Upper lobe of left lung (tissue), 4 donors: ENCODE measurements around the gene ZCCHC12.

ENCODE experiments used
- CTCF ChIP-seq, 6 experiments: fragments of 450-650 bp in 4 of 6; fragments of 200-600 bp in 2 of 6; sonication (generic) in 2 of 6; IDR thresholded peaks; one replicate each; pipeline ENCODE4 v1.5.1; 2016 to 2019; ENCODE audit warnings: antibody characterized with exemption in 6 of 6
- EP300 ChIP-seq, 4 donors: sonication (generic); formaldehyde crosslinking; IDR thresholded peaks; one replicate each; pipeline ENCODE4 v1.5.1; 2017; ENCODE audit warnings: antibody characterized with exemption in 4 of 4, control low read depth in 2 of 4
- POLR2A ChIP-seq, 4 donors: fragments of 450-650 bp; IDR thresholded peaks; one replicate each; pipeline ENCODE4 v1.5.1; 2016 to 2017; ENCODE audit warnings: antibody characterized with exemption in 4 of 4, mild to moderate bottlenecking in 2 of 4
- POLR2AphosphoS5 ChIP-seq, 2 donors: sonication (generic); formaldehyde crosslinking; IDR thresholded peaks; one replicate each; pipeline ENCODE4 v1.5.1; 2017; ENCODE audit warnings: antibody characterized with exemption in 2 of 2

DNA sequence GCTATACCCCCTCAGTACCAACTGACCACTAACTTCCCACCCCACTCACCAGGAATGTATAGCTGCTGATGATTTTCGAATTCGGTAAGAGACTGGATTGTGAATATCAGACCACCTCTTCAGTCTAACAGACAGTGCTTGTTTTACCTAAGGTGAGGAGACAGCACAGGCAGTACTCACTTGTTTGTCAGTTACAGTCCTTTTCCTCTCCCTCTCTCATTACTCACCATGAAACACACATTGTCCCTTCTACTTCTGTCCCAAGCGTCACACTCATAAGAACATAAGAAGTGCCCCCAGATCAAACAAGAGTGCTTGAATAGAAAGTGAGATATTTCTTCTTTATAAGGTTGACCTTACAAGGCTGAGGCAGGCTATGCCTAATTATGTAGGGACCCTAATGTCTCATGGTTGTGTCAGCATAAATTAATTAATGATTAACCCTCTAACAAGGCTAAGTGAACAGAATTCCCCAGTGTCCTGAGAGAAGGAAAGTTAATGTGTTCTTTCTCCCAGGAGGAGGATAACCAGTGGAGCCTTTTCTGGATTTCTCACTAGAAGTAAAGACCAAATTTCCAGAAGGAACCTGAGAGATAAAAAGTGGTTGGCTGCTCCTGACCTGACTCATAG is 32.2 kb downstream of the ZCCHC12 start:
- TF ChIP-seq POLR2AphosphoS5 (IDR thresholded peaks at IDR 0.05) (no peak), EP300 (IDR thresholded peaks at IDR 0.05) (no peak), CTCF (IDR thresholded peaks at IDR 0.05) (no peak), POLR2A (IDR thresholded peaks at IDR 0.05) (no peak)
